Duodenal mucosa (tissue), 2 donors: ENCODE results near the gene HMCN1.

ENCODE experiments used
- H3K27ac ChIP-seq: one replicate; pipeline ENCODE4 v1.7.0; 2013; ENCODE audit warnings: low read depth, low read length
- H3K27me3 ChIP-seq, 2 donors: one replicate each; pipeline ENCODE4 v1.7.0; 2013; ENCODE audit warnings: low read length in 2 of 2, control low read depth in 1 of 2; ENCODE audit not compliant: insufficient read depth in 2 of 2, control insufficient read depth in 1 of 2
- H3K36me3 ChIP-seq, 2 donors: one replicate each; pipeline ENCODE4 v1.7.0; 2013; ENCODE audit warnings: low read length in 2 of 2, control low read depth in 1 of 2; ENCODE audit not compliant: insufficient read depth in 2 of 2, control insufficient read depth in 1 of 2
- H3K4me1 ChIP-seq, 2 donors: one replicate each; pipeline ENCODE4 v1.7.0; 2013; ENCODE audit warnings: low read length in 2 of 2, control low read depth in 1 of 2; ENCODE audit not compliant: insufficient read depth in 2 of 2, control insufficient read depth in 1 of 2
- H3K4me3 ChIP-seq, 2 donors: one replicate each; pipeline ENCODE4 v1.7.0; 2013; ENCODE audit warnings: low read length in 2 of 2, low read depth in 1 of 2
- H3K9ac ChIP-seq, 2 donors: one replicate each; pipeline ENCODE4 v1.7.0; 2013; ENCODE audit warnings: low read length in 2 of 2, low read depth in 1 of 2
- H3K9me3 ChIP-seq, 2 donors: one replicate each; pipeline ENCODE4 v1.7.0; 2013; ENCODE audit warnings: low read length in 2 of 2, control low read depth in 1 of 2; ENCODE audit not compliant: control insufficient read depth in 1 of 2

The HMCN1 gene

GRCh38 chr1:185860311-185860710, 126.1 kb downstream of the HMCN1 start:
- Histone ChIP-seq H3K4me1 (peaks cover 0 to 6% of the 10 kb centered on the region in 2 donors), H3K27ac (no peak overlapping the region), H3K9me3 (no peaks in the 10 kb centered on the region), H3K36me3 (no peaks in the 10 kb centered on the region), H3K4me3 (no peak overlapping the region), H3K27me3 (no peaks in the 10 kb centered on the region), H3K9ac (no peak overlapping the region)

GRCh38 chr1:185860859-185861258, 126.7 kb downstream of the HMCN1 start:
- no peak overlapping the region for H3K4me3 ChIP-seq
- H3K9me3 ChIP-seq = no peaks in the 10 kb centered on the region
- H3K9ac ChIP-seq = no peak overlapping the region
- no peaks in the 10 kb centered on the region for H3K27me3 ChIP-seq
- H3K27ac ChIP-seq = no peak overlapping the region
- peaks cover 0 to 6% of the 10 kb centered on the region in 2 donors for H3K4me1 ChIP-seq
- no peaks in the 10 kb centered on the region for H3K36me3 ChIP-seq

GRCh38 chr1:185861630-185862029, 127.4 kb downstream of the HMCN1 start:
- no peak overlapping the region for H3K27ac ChIP-seq

GRCh38 chr1:185862235-185862634, 128.0 kb downstream of the HMCN1 start:
- Histone ChIP-seq H3K27me3 (no peaks in the 10 kb centered on the region), H3K9me3 (no peaks in the 10 kb centered on the region), H3K36me3 (no peaks in the 10 kb centered on the region), H3K27ac (no peak overlapping the region), H3K9ac (no peak overlapping the region), H3K4me1 (peaks cover 0 to 6% of the 10 kb centered on the region in 2 donors), H3K4me3 (no peak overlapping the region)

More at GRCh38 chr1:185861630-185862029, 127.4 kb downstream of the HMCN1 start:
- Histone ChIP-seq H3K9me3 (no peaks in the 10 kb centered on the region), H3K36me3 (no peaks in the 10 kb centered on the region), H3K27me3 (no peaks in the 10 kb centered on the region), H3K4me3 (no peak overlapping the region), H3K4me1 (peaks cover 0 to 6% of the 10 kb centered on the region in 2 donors), H3K9ac (no peak overlapping the region)

GRCh38 chr1:185864331-185864730, 130.1 kb downstream of the HMCN1 start:
- no peak overlapping the region for H3K27ac ChIP-seq
- H3K9me3 ChIP-seq = no peaks in the 10 kb centered on the region
- H3K9ac ChIP-seq = no peak overlapping the region
- H3K4me3 ChIP-seq = no peak overlapping the region
- H3K36me3 ChIP-seq = no peaks in the 10 kb centered on the region
- H3K27me3 ChIP-seq = no peaks in the 10 kb centered on the region
- H3K4me1 ChIP-seq = peaks cover 0 to 4% of the 10 kb centered on the region in 2 donors

- Histone ChIP-seq H3K4me1 (peaks cover 0 to 4% of the 10 kb centered on the region in 2 donors), H3K27me3 (no peaks in the 10 kb centered on the region), H3K27ac (no peak overlapping the region), H3K9ac (no peak overlapping the region), H3K9me3 (no peaks in the 10 kb centered on the region), H3K36me3 (no peaks in the 10 kb centered on the region), H3K4me3 (no peak overlapping the region)
These were observed 130.8 kb downstream of the HMCN1 start for GRCh38 chr1:185864889-185865517.

GRCh38 chr1:185869590-185869989, 135.4 kb downstream of the HMCN1 start:
- Histone ChIP-seq H3K4me3 (no peak overlapping the region), H3K27ac (no peak overlapping the region), H3K36me3 (no peaks in the 10 kb centered on the region), H3K9me3 (no peaks in the 10 kb centered on the region), H3K9ac (no peak overlapping the region), H3K4me1 (no peaks in the 10 kb centered on the region), H3K27me3 (no peaks in the 10 kb centered on the region)

- H3K9ac ChIP-seq = no peak overlapping the region
- H3K9me3 ChIP-seq = no peaks in the 10 kb centered on the region
- H3K4me3 ChIP-seq = no peak overlapping the region
- H3K27me3 ChIP-seq = no peaks in the 10 kb centered on the region
- no peaks in the 10 kb centered on the region for H3K36me3 ChIP-seq
- H3K27ac ChIP-seq = no peak overlapping the region
- no peaks in the 10 kb centered on the region for H3K4me1 ChIP-seq
These were observed 137.5 kb downstream of the HMCN1 start for GRCh38 chr1:185871627-185872150.

- Histone ChIP-seq H3K4me3 (no peak overlapping the region), H3K4me1 (no peaks in the 10 kb centered on the region), H3K27me3 (no peaks in the 10 kb centered on the region)
These were observed 140.1 kb downstream of the HMCN1 start for GRCh38 chr1:185874246-185874645.

GRCh38 chr1:185880330-185880729, 146.1 kb downstream of the HMCN1 start:
- H3K4me3 ChIP-seq = no peak overlapping the region
- H3K27me3 ChIP-seq = no peaks in the 10 kb centered on the region
- H3K9ac ChIP-seq = no peak overlapping the region
- H3K36me3 ChIP-seq = no peaks in the 10 kb centered on the region
- H3K4me1 ChIP-seq = no peaks in the 10 kb centered on the region
- no peaks in the 10 kb centered on the region for H3K9me3 ChIP-seq
- no peak overlapping the region for H3K27ac ChIP-seq

More at GRCh38 chr1:185874246-185874645, 140.1 kb downstream of the HMCN1 start:
- no peaks in the 10 kb centered on the region for H3K36me3 ChIP-seq
- H3K27ac ChIP-seq = no peak overlapping the region
- H3K9ac ChIP-seq = no peak overlapping the region
- no peaks in the 10 kb centered on the region for H3K9me3 ChIP-seq
